Choroid plexus epithelial cell (primary cell): Measurements from ENCODE around the gene USP34.
"Not testable (repeated sequence)": the region's sequence is repeated elsewhere in the genome, so short reads cannot be mapped to it uniquely, and the experiment has no call there.

ENCODE experiments used
- DNase-seq: peaks from one replicate; pipeline ENCODE4 v3.0.0-alpha.2; 2010; ENCODE audit warnings: low read depth
- H3K4me3 ChIP-seq: 2 replicates; pipeline ENCODE4 v1.5.1; 2011; ENCODE audit warnings: low read depth, mild to moderate bottlenecking, control low read depth, low read length, moderate library complexity
- TF ChIP-seq, protein P1 (sequence below): conservative IDR thresholded peaks from 2 replicates; pipeline ENCODE4 v1.5.1; 2011; ENCODE audit warnings: low read depth, mild to moderate bottlenecking, control low read depth, inconsistent platforms, low read length, moderate library complexity

USP34 gene

GRCh38 chr2:61456746-61457420, 14.0 kb downstream of the USP34 start:
- H3K4me3 ChIP-seq: no peak overlapping the region
- TF ChIP-seq, protein P1, sequence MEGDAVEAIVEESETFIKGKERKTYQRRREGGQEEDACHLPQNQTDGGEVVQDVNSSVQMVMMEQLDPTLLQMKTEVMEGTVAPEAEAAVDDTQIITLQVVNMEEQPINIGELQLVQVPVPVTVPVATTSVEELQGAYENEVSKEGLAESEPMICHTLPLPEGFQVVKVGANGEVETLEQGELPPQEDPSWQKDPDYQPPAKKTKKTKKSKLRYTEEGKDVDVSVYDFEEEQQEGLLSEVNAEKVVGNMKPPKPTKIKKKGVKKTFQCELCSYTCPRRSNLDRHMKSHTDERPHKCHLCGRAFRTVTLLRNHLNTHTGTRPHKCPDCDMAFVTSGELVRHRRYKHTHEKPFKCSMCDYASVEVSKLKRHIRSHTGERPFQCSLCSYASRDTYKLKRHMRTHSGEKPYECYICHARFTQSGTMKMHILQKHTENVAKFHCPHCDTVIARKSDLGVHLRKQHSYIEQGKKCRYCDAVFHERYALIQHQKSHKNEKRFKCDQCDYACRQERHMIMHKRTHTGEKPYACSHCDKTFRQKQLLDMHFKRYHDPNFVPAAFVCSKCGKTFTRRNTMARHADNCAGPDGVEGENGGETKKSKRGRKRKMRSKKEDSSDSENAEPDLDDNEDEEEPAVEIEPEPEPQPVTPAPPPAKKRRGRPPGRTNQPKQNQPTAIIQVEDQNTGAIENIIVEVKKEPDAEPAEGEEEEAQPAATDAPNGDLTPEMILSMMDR: no peak
- DNase-seq: no peak

GRCh38 chr2:61456070-61456745, 14.7 kb downstream of the USP34 start:
- TF ChIP-seq, protein P1: no peak
- no peak overlapping the region for H3K4me3 ChIP-seq
- DNase-seq: no peak

GRCh38 chr2:61454972-61455371, 15.9 kb downstream of the USP34 start:
- DNase-seq: not testable (repeated sequence)

GRCh38 chr2:61454383-61454782, 16.5 kb downstream of the USP34 start:
- TF ChIP-seq, protein P1: no peak
- DNase-seq: no peak
- H3K4me3 ChIP-seq: no peak overlapping the region

More at GRCh38 chr2:61454972-61455371, 15.9 kb downstream of the USP34 start:
- not testable (repeated sequence) for H3K4me3 ChIP-seq

DNA sequence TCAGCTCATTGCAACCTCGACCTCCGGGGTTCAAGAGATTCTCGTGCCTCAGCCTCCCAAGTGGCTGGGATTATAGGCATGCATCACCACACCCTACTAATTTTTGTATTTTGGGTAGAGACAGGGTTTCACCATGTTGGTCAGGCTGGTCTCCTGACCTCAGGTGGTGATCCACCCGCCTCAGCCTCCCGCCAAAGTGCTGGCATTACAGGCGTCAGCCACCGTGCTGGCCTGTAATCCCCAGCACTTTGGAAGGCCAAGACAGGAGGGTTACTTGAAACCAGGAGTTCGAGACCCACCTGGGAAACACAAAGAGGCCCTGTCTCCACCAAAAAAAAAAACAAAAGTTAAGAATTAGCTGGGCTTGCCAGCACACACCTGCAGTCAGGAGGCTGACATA, 18.5 kb downstream of the USP34 start:
- DNase-seq: no peak
- no peak overlapping the region for H3K4me3 ChIP-seq
- TF ChIP-seq, protein P1: no peak

DNA sequence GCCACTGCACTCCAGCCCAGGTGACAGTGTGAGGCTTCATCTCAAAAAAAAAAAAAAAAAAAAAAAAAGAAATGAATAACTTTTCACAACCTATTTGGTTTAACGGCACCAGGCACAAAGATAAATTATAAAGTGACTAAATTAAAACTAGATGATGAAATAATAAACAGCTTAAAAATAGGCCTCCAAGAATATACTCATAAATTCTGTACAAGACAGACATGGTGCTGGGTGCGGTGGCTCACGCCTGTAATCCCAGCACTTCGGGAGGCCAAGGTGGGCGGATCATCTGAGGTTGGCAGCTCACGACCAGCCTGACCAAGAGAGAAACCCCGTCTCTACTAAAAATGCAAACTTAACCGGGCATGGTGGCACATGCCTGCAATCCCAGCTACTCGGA, 19.7 kb downstream of the USP34 start:
- TF ChIP-seq, protein P1: no peak
- DNase-seq: no peak
- no peak overlapping the region for H3K4me3 ChIP-seq

- TF ChIP-seq, protein P1: no peak
- peak; percentile 42 for DNase-seq
Measured at GRCh38 chr2:61450144-61450543, 20.7 kb downstream of the USP34 start.

More at GRCh38 chr2:61450144-61450543, 20.7 kb downstream of the USP34 start:
- no peak overlapping the region for H3K4me3 ChIP-seq
